GM12872 (cell line): Measurements from ENCODE around the gene MYO3B.

Experiments
- CTCF ChIP-seq: IDR thresholded peaks from 3 replicates; pipeline ENCODE4 v1.5.1; 2011; ENCODE audit warnings: low read depth, mild to moderate bottlenecking, low read length, moderate library complexity; ENCODE audit not compliant: insufficient read depth

The MYO3B gene

GRCh38 chr2:170576296-170576695 lies 398.3 kb downstream of the MYO3B start:
- no peak for TF ChIP-seq CTCF

GRCh38 chr2:170577356-170577755 lies 399.4 kb downstream of the MYO3B start:
- no peak for TF ChIP-seq CTCF

GRCh38 chr2:170578606-170579005 lies 400.7 kb downstream of the MYO3B start:
- no peak for TF ChIP-seq CTCF

GRCh38 chr2:170579511-170579910 lies 401.6 kb downstream of the MYO3B start:
- TF ChIP-seq CTCF = no peak

- no peak for TF ChIP-seq CTCF
These were observed 404.4 kb downstream of the MYO3B start for GRCh38 chr2:170582313-170582712.

GRCh38 chr2:170582751-170583463 lies 405.0 kb downstream of the MYO3B start:
- no peak for TF ChIP-seq CTCF

GRCh38 chr2:170585067-170585466 lies 407.1 kb downstream of the MYO3B start:
- TF ChIP-seq CTCF = no peak
